HuH-7 (cell line): ENCODE data around the gene DCTN3.

Experiments used
- DNase-seq: peaks from one replicate; pipeline ENCODE4 v3.0.0; 2011; ENCODE audit warnings: low spot score

DCTN3 gene

DNA sequence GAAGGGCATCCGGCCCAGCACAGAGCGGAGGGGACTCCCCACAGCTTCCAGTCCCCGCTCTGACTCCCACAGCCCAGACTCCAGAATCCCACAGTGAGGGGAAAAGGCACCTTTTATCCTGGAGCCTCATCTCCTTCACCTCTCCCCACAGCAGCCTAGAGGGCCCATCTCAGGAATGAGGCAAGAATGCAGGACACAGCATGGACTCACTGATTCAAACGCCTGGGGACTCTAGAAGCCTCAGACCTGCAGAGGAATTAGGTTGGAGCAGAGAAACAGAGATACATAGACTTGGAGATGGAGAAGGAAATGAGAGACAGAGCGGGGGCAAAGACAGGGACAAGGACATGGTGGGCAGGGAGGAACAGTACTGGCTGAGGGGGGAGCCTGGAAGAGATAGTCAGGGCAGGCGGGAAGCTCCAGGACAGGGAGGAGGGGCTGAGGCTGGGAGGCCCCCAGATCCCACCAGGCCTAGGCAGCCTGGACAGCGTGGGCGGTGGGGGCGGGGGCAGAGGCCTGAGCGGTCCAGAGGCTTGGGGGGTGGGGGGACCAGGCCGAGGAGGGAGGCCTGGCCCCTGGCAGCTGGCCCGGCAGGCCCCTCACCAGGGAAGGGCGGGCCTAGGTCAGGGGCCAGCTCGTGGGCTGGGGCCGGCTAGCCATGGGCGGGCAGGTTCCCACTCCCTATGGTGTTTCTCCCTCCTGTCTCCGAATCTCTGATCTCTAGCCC is 46.5 kb downstream of the DCTN3 start:
- DNase-seq, result no peak

DNA sequence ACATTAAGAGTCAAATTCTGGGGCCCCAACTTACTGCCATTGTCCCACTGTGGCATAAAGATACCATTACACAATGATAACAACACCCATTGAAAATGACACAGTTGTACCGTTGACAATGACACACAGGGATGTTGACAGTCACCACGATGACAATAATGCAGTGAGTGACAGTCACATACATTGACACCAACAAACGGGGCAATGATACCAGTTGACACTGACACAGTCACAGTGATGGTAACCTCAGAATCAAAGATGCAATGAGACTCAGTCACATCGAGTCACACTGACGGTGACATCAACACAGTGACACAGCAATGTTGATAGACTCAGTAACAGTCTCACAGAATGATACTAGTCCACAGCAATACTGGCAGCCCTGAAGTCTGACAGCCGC is 47.7 kb downstream of the DCTN3 start:
- no peak for DNase-seq

DNA sequence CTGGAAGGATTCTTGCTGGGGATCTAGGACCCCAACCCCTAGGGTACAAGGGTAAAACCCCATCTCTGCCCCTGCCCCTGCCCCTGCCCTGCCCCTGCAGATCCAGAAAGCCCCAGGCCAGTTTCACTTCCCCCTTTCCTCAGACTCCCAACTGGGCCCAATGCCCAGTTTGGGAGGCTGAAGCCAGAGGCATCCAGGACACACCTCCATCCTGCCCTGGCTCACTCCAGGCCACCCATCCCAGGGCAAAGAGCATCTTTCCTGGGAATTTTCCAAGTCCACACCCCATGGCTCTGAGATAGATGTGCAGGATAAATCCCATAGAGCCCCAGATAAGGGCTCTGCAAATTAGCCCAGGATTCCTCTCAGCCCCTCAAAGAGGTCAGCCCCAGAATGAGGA is 48.2 kb downstream of the DCTN3 start:
- peak; percentile 58 for DNase-seq

DNA sequence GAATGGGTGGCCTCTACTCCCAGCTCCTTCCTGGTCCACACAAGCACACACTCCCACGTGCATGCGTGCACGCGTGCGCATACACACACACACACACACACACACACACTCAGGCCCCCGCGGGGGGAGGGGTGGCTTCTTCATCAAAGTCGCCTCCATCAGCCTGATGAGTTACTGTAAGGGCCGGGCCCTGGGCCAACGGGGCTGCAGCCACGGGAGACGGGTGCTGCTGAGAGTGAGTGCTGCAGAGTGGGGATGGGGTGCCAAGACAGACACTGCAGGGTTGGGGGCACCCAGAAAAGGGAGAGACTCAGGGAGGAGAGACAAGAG is 48.8 kb downstream of the DCTN3 start:
- no peak for DNase-seq

DNA sequence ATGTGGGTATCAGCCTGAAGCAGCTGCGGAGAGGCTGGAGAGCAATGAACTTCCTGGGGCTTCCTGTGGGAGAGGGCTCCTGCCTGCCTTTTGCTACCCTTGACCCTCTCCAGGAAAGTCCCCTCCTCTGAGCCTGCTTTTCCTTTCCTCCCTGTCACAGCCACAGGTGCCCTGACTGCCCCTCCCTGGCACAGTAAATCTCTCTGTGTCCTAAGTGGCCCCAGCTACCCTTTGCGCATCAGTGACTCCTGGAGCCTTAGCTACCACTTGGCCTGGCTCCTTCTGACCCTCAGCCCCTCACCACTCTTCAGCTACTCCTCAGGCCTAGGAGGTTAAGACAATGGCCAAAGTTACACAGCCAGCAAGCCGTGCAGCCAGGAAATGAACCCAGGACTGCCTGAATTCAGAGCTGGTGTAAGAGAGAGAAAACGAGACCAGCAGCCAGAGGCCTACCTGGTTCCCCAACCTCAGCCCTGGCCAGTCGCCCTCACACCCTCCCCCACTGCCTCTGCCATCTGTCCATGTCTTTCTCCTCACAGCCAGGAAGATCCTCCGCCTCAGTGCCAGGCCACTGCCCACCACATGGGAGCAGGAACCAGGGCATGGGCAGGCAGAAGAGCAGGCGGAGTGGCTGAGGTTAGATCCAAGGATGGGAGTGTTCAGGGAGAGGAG is 49.4 kb downstream of the DCTN3 start:
- DNase-seq, result no peak

DNA sequence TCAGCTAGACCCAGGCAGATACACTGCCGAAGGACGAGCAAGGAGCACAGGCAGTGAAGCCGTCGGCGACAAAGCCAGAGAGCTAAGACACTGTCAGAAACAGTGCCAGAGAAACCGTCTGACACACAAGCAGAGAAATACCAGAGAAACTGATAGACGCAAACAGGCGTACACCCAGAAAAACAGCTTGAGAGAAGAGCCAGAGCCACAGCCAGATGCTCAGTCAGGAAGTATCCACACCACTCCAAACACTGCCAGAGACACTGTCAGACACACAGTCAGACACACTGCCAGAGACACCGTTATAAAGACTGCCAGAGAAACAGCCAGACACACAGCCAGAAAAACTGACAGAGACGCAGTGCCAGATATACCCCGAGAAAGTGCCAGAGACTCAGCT is 49.9 kb downstream of the DCTN3 start:
- no peak for DNase-seq

DNA sequence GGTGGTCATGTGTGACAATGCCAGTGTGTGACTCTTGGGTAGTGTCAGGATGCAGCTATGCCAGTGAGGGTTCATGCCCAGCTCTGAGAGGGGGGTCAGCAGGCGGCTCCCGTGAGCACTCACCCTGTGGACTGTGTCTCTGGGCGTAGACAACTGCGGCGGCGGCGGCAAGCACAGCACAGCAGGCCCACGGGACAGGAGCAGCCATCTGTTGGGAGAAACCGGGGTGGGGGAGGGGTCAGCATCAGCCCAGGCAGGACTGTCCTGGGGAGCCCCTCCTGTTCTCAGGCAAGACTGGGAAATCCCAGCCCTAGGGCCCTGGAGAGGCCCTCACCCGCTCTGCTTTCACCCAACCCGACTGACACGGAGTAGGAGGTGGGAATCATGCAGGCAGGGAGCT is 51.5 kb downstream of the DCTN3 start:
- DNase-seq, result no peak

DNA sequence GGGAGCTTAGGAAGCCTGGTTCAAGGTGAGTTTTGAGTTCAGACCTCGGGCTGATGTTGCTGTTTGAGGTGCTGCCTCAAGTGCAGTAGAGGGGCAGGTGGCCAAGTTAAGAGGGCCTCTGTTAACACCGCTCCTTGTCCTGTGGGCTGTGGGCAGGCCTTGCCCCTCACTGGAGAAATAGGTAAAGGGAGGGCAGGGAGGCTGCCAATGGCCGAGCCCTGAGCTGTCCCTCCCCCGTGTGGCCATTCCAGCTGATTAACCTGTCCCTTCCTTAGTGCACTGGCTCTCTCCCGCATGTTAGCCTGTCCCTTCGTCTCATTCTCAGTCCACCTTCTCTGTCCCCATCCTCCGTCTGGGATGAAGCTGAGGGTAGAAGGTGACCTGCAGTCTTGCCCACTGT is 52.2 kb downstream of the DCTN3 start:
- no peak for DNase-seq

DNA sequence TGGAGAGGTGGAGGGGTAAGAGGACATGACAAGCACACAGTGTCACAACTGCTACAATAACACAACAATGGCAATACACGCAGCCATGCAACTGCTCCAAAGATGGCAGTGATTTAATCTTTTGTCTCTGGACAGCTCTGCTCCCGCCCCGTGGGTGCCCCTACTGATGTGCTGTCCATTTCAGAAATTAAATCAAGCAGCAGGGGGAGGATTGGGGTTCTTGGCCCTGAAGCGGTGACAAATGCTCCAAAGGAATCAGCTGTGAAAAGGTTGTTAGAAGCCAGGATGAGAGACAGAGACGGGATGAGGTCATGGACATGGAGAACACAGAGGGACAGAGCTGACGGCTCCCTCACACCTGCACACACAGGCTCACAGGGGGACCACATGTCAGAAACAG is 53.3 kb downstream of the DCTN3 start:
- no peak for DNase-seq

DNA sequence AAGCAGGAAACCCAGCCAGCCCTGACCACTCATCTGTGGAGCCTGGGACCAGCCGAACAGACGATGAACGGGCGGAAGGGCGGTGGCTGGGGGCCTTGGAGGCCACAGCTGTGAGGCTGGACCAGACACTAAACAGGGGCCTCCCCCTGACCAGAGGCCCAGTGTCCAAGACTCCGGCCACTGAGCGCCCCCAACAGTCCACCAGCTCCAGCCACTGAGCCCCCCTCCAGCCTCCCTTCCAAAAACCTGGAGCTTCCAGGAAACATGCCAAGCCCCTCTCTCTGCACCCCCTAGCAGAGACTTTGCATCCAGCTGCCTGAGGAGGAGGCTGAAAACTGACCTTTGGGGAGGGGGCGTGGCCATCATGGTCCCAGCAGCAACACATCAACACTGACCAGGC is 54.0 kb downstream of the DCTN3 start:
- no peak for DNase-seq

DNA sequence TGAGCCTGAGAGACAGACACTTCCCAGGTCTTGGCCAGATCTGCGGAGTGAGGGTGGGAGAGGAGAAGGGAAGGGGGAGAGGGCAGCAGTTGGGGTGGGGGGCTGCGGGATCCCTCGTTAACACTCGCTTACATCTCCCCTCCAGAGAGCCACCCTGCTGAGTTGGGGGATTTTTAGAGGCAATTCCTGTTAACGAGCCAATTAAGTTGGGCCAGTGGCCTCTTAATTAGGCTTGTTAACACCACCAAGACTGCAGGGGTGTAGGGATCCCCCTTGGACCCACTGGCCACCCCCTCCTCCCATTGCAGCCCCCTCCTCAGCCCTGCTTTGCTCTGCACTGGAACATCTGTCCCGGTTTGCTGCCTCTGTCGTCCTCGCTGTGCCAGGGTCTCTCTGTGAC is 54.4 kb downstream of the DCTN3 start:
- no peak for DNase-seq

DNA sequence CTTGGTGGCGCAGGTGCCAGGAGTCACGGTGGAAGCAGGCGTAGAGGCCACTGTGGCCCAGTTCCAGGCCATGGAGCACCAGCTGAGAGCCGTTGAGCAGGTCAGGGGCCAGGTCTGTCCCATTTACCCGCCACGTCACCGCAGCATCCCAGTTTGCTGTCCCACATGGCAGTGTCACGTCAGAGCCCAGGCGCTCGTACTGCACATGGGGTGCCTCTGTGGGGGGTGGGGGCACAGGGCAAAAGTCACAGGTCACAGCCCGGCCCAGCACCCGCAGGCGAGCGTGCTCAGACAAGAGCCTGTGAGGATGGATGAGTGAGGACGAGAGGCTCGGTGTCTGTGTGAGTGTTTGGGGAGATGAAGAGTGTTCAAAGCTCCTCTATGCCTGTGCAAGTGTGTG is 55.7 kb downstream of the DCTN3 start:
- no peak for DNase-seq
